ENCODE results near the gene AGA. TPM values are rescaled to one million over a fixed set of nuclear protein-coding genes. Genes with fewer than 3 reads are reported as not detected.

AGA gene
- total and polyA plus RNA-seq, 7 experiments from 2014 or later = 20.4 to 32.8 (median 27.0) TPM

GRCh38 chr4:177391287-177391686 lies 51.0 kb downstream of the AGA start:
- Mint-ChIP-seq H3K27ac (peak overlapping the region in 7 of 9 donors; percentile 16 to 84 (median 73)), H3K4me1 (peaks cover 12 to 47% (median 34%) of the 10 kb centered on the region in 7 donors), H3K4me3 (peak overlapping the region in 8 of 10 donors; percentile 8 to 78 (median 74)), H3K9me3 (no peaks in the 10 kb centered on the region), H3K36me3 (no peaks in the 10 kb centered on the region), H3K27me3 (peaks cover 0 to 16% (median 0%) of the 10 kb centered on the region in 5 donors)
- ATAC-seq = no peak
- no peak for DNase-seq
- Histone ChIP-seq H3K27ac (ENCODE audit: low read depth, low read length) (no peak overlapping the region), H3K9me3 (ENCODE audit: control insufficient read depth in 2 of 3, low read length in 3 of 3) (no peaks in the 10 kb centered on the region), H3K4me3 (ENCODE audit: low read length) (no peak overlapping the region), H3K36me3 (ENCODE audit: control insufficient read depth in 2 of 3, insufficient read depth in 3 of 3, low read length in 3 of 3) (no peaks in the 10 kb centered on the region), H3K27me3 (ENCODE audit: control insufficient read depth in 2 of 2, insufficient read depth in 2 of 2, low read length in 2 of 2) (no peaks in the 10 kb centered on the region), H3K4me1 (ENCODE audit: control insufficient read depth in 2 of 2, insufficient read depth in 2 of 2, low read length in 2 of 2) (peaks cover 0 to 16% of the 10 kb centered on the region in 2 donors)
- POLR2A ChIA-PET = interaction anchor here (6.5 kb wide), 1 partner anchor 51 kb away, joined by 72 read pairs; the partner anchor contains the start of gene AGA
- CTCF ChIA-PET = interaction anchor here (0.6 to 1.7 kb wide), 2 partner anchors 51 to 55 kb away, joined by 3 to 6 read pairs; partner anchors contain the start of gene AGA
- intact Hi-C loops (cut with micrococcal nuclease) = loop anchor here in 1 of 2 donors (5.0 kb wide), 1 partner anchor 84 kb away; the partner anchor contains the start of gene NEIL3

GRCh38 chr4:177386278-177386815 lies 55.9 kb downstream of the AGA start:
- Mint-ChIP-seq H3K27ac (no peak overlapping the region), H3K27me3 (peaks cover 0 to 31% (median 6%) of the 10 kb centered on the region in 5 donors), H3K9me3 (no peaks in the 10 kb centered on the region), H3K36me3 (no peaks in the 10 kb centered on the region), H3K4me1 (peaks cover 4 to 39% (median 12%) of the 10 kb centered on the region in 7 donors), H3K4me3 (no peak overlapping the region)
- H3K27me3 ChIP-seq (ENCODE audit: control insufficient read depth in 2 of 2, insufficient read depth in 2 of 2, low read length in 2 of 2) = no peaks in the 10 kb centered on the region
- CTCF ChIA-PET = interaction anchor here (1.0 kb wide), 1 partner anchor 19 kb away, joined by 4 read pairs; no protein-coding TSS in a partner anchor
- H3K36me3 ChIP-seq (ENCODE audit: control insufficient read depth in 2 of 3, insufficient read depth in 3 of 3, low read length in 3 of 3) = no peaks in the 10 kb centered on the region
- no peak overlapping the region for H3K27ac ChIP-seq (ENCODE audit: low read depth, low read length)
- no peaks in the 10 kb centered on the region for H3K4me1 ChIP-seq (ENCODE audit: control insufficient read depth in 2 of 2, insufficient read depth in 2 of 2, low read length in 2 of 2)
- POLR2A ChIA-PET = interaction anchor here (2.0 kb wide), 1 partner anchor 56 kb away, joined by 6 read pairs; the partner anchor contains the start of gene AGA
- DNase-seq (no peak), ATAC-seq (no peak)
- no peaks in the 10 kb centered on the region for H3K9me3 ChIP-seq (ENCODE audit: control insufficient read depth in 2 of 3, low read length in 3 of 3)
- intact Hi-C loops (cut with micrococcal nuclease) = loop anchor here in 1 of 2 donors (5.0 kb wide), 1 partner anchor 34 kb away; no protein-coding TSS in a partner anchor
- no peak overlapping the region for H3K4me3 ChIP-seq (ENCODE audit: low read length)

DNA sequence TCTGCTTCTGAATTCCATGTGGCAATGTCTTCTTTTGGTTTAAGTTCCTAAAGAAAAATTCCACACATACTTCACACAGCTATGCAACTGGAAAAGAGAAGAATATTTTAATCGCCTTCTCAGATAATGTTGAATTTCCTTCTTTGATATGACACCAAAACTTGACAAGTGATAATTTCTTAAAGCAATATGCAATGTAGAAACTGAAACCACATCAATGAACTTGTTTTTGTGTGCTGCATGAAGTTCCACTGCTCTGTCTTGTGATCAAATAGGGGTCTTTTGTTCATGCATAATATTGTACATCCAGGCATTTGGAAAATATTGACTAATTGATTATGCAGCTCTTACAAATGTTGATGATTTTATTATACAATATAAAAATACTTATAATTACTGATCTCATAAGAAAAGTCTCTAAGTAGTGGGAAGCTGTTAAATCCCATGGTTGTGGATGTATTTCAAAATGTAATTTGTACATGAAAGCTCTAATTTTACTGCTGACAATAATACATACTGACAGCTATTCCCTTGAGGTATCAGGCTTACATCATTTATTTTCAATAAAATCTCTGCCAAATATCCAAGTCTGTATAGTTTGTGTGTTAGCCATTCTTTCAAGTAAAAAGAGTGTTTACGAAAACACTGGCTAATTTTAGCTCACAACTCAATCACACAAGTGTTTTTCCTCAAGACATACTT lies 56.5 kb downstream of the AGA start:
- no peak overlapping the region for H3K27ac ChIP-seq (ENCODE audit: low read depth, low read length)
- POLR2A ChIA-PET = interaction anchor here (2.0 kb wide), 1 partner anchor 56 kb away, joined by 6 read pairs; the partner anchor contains the start of gene AGA
- no peak overlapping the region for H3K27ac Mint-ChIP-seq
- no peaks in the 10 kb centered on the region for H3K9me3 Mint-ChIP-seq
- H3K27me3 Mint-ChIP-seq = peaks cover 0 to 26% (median 6%) of the 10 kb centered on the region in 5 donors
- no peaks in the 10 kb centered on the region for H3K9me3 ChIP-seq (ENCODE audit: control insufficient read depth in 2 of 3, low read length in 3 of 3)
- H3K36me3 Mint-ChIP-seq = no peaks in the 10 kb centered on the region
- CTCF ChIA-PET = interaction anchor here (1.0 kb wide), 1 partner anchor 18 kb away, joined by 4 read pairs; no protein-coding TSS in a partner anchor
- H3K4me3 Mint-ChIP-seq = peak overlapping the region in 1 of 10 donors; percentile 38
- DNase-seq (no peak), ATAC-seq (no peak)
- H3K36me3 ChIP-seq (ENCODE audit: control insufficient read depth in 2 of 3, insufficient read depth in 3 of 3, low read length in 3 of 3) = no peaks in the 10 kb centered on the region
- no peaks in the 10 kb centered on the region for H3K27me3 ChIP-seq (ENCODE audit: control insufficient read depth in 2 of 2, insufficient read depth in 2 of 2, low read length in 2 of 2)
- no peaks in the 10 kb centered on the region for H3K4me1 ChIP-seq (ENCODE audit: control insufficient read depth in 2 of 2, insufficient read depth in 2 of 2, low read length in 2 of 2)
- no peak overlapping the region for H3K4me3 ChIP-seq (ENCODE audit: low read length)
- H3K4me1 Mint-ChIP-seq = peaks cover 0 to 33% (median 6%) of the 10 kb centered on the region in 7 donors
- intact Hi-C loops (cut with micrococcal nuclease) = loop anchor here in 1 of 2 donors (5.0 kb wide), 1 partner anchor 33 kb away; no protein-coding TSS in a partner anchor

GRCh38 chr4:177384856-177385397 lies 57.3 kb downstream of the AGA start:
- POLR2A ChIA-PET = interaction anchor here (2.0 kb wide), 1 partner anchor 57 kb away, joined by 6 read pairs; the partner anchor contains the start of gene AGA
- DNase-seq (no peak), ATAC-seq (no peak)
- no peaks in the 10 kb centered on the region for H3K36me3 Mint-ChIP-seq
- H3K9me3 Mint-ChIP-seq = no peaks in the 10 kb centered on the region
- no peak overlapping the region for H3K4me3 ChIP-seq (ENCODE audit: low read length)
- no peak overlapping the region for H3K4me3 Mint-ChIP-seq
- H3K4me1 Mint-ChIP-seq = peaks cover 0 to 27% (median 1%) of the 10 kb centered on the region in 7 donors
- CTCF ChIA-PET = no interaction called here
- peaks cover 0 to 25% (median 6%) of the 10 kb centered on the region in 5 donors for H3K27me3 Mint-ChIP-seq
- no peaks in the 10 kb centered on the region for H3K36me3 ChIP-seq (ENCODE audit: control insufficient read depth in 2 of 3, insufficient read depth in 3 of 3, low read length in 3 of 3)
- peak overlapping the region in 1 of 9 donors; percentile 50 for H3K27ac Mint-ChIP-seq
- no peak overlapping the region for H3K27ac ChIP-seq (ENCODE audit: low read depth, low read length)
- no peaks in the 10 kb centered on the region for H3K4me1 ChIP-seq (ENCODE audit: control insufficient read depth in 2 of 2, insufficient read depth in 2 of 2, low read length in 2 of 2)
- H3K27me3 ChIP-seq (ENCODE audit: control insufficient read depth in 2 of 2, insufficient read depth in 2 of 2, low read length in 2 of 2) = no peaks in the 10 kb centered on the region
- no peaks in the 10 kb centered on the region for H3K9me3 ChIP-seq (ENCODE audit: control insufficient read depth in 2 of 3, low read length in 3 of 3)
- intact Hi-C loops (cut with micrococcal nuclease) = loop anchor here in 1 of 2 donors (5.0 kb wide), 1 partner anchor 33 kb away; no protein-coding TSS in a partner anchor

GRCh38 chr4:177381762-177382310 lies 60.4 kb downstream of the AGA start:
- H3K27me3 ChIP-seq (ENCODE audit: control insufficient read depth in 2 of 2, insufficient read depth in 2 of 2, low read length in 2 of 2) = no peaks in the 10 kb centered on the region
- no peak overlapping the region for H3K27ac Mint-ChIP-seq
- POLR2A ChIA-PET = interaction anchor here (0.6 kb wide), 1 partner anchor 77 kb away, joined by 3 read pairs; no protein-coding TSS in a partner anchor
- CTCF ChIA-PET = no interaction called here
- peaks cover 0 to 23% (median 1%) of the 10 kb centered on the region in 7 donors for H3K4me1 Mint-ChIP-seq
- no peaks in the 10 kb centered on the region for H3K9me3 ChIP-seq (ENCODE audit: control insufficient read depth in 2 of 3, low read length in 3 of 3)
- H3K4me1 ChIP-seq (ENCODE audit: control insufficient read depth in 2 of 2, insufficient read depth in 2 of 2, low read length in 2 of 2) = no peaks in the 10 kb centered on the region
- intact Hi-C loops (cut with micrococcal nuclease) = no loop called here
- DNase-seq = no peak
- H3K27me3 Mint-ChIP-seq = peaks cover 0 to 38% (median 6%) of the 10 kb centered on the region in 5 donors
- H3K36me3 Mint-ChIP-seq = no peaks in the 10 kb centered on the region
- no peaks in the 10 kb centered on the region for H3K36me3 ChIP-seq (ENCODE audit: control insufficient read depth in 2 of 3, insufficient read depth in 3 of 3, low read length in 3 of 3)
- no peak for ATAC-seq
- no peak overlapping the region for H3K27ac ChIP-seq (ENCODE audit: low read depth, low read length)
- no peak overlapping the region for H3K4me3 ChIP-seq (ENCODE audit: low read length)
- no peak overlapping the region for H3K4me3 Mint-ChIP-seq
- H3K9me3 Mint-ChIP-seq = no peaks in the 10 kb centered on the region
